SK-N-SH treated with all-trans-retinoic acid at 6 μM for 48 hours (cell line): Measurements from ENCODE around the gene OR2C3.

ENCODE experiments used
- ATAC-seq: fragments of 200-7000 bp; cut with Tn5 transposase; 3 replicates; pipeline ENCODE4 v1.9.1; 2020; ENCODE audit warnings: mild to moderate bottlenecking, moderate library complexity
- ARNTL ChIP-seq: fragments of 450-650 bp; formaldehyde crosslinking; IDR thresholded peaks from 2 replicates; pipeline ENCODE4 v1.5.0; 2020; ENCODE audit warnings: low read depth, mild to moderate bottlenecking, moderate library complexity, borderline replicate concordance
- BACH2 ChIP-seq: fragments of 250-450 bp; sonication (Bioruptor Pico); IDR thresholded peaks from 2 replicates; pipeline ENCODE4 v1.9.0; 2021; ENCODE audit warnings: mild to moderate bottlenecking, borderline replicate concordance
- CSDC2 ChIP-seq: fragments of 250-450 bp; sonication (Bioruptor Pico); IDR thresholded peaks from 2 replicates; pipeline ENCODE4 v1.5.0; 2020; ENCODE audit warnings: mild to moderate bottlenecking, moderate library complexity
- CSRNP3 ChIP-seq: fragments of 250-450 bp; sonication (Bioruptor Pico); IDR thresholded peaks from 2 replicates; pipeline ENCODE4 v1.5.1; 2021; ENCODE audit warnings: mild to moderate bottlenecking, moderate library complexity
- ESRRG ChIP-seq: fragments of 250-450 bp; sonication (Bioruptor Pico); IDR thresholded peaks from 2 replicates; pipeline ENCODE4 v1.6.1; 2021; ENCODE audit warnings: mild to moderate bottlenecking
- GLIS3 ChIP-seq: fragments of 250-450 bp; sonication (Bioruptor Pico); IDR thresholded peaks from 2 replicates; pipeline ENCODE4 v1.5.0; 2020; ENCODE audit warnings: mild to moderate bottlenecking, moderate library complexity
- ISL1 ChIP-seq: fragments of 250-450 bp; sonication (Bioruptor Pico); IDR thresholded peaks from 2 replicates; pipeline ENCODE4 v2.1.2; 2022; ENCODE audit warnings: mild to moderate bottlenecking, moderate library complexity
- OSR1 ChIP-seq: fragments of 250-450 bp; sonication (Bioruptor Pico); IDR thresholded peaks from 2 replicates; pipeline ENCODE4 v1.8.0; 2022; ENCODE audit warnings: moderate library complexity, mild to moderate bottlenecking, inconsistent platforms
- PATZ1 ChIP-seq: fragments of 250-450 bp; sonication (Bioruptor Pico); IDR thresholded peaks from 2 replicates; pipeline ENCODE4 v1.8.0; 2020; ENCODE audit warnings: mild to moderate bottlenecking, moderate library complexity, borderline replicate concordance
- POU6F1 ChIP-seq: fragments of 250-450 bp; sonication (Bioruptor Pico); IDR thresholded peaks from 2 replicates; pipeline ENCODE4 v1.8.0; 2021; ENCODE audit warnings: low read depth, mild to moderate bottlenecking, moderate library complexity, borderline replicate concordance
- PPARA ChIP-seq: fragments of 250-450 bp; sonication (Bioruptor Pico); IDR thresholded peaks from 2 replicates; pipeline ENCODE4 v1.5.0; 2020; ENCODE audit warnings: mild to moderate bottlenecking, borderline replicate concordance
- RARB ChIP-seq: fragments of 250-450 bp; sonication (Bioruptor Pico); IDR thresholded peaks from 2 replicates; pipeline ENCODE4 v1.8.0; 2021; ENCODE audit warnings: mild to moderate bottlenecking, moderate library complexity
- SNAI2 ChIP-seq: fragments of 250-450 bp; sonication (Bioruptor Pico); IDR thresholded peaks from 2 replicates; pipeline ENCODE4 v1.5.0; 2020; ENCODE audit warnings: mild to moderate bottlenecking, moderate library complexity
- TCF4 ChIP-seq: fragments of 250-450 bp; sonication (Bioruptor Pico); IDR thresholded peaks from 2 replicates; pipeline ENCODE4 v1.8.0; 2021; ENCODE audit warnings: mild to moderate bottlenecking, moderate library complexity, borderline replicate concordance
- TOX ChIP-seq: fragments of 250-450 bp; sonication (Bioruptor Pico); IDR thresholded peaks from 2 replicates; pipeline ENCODE4 v1.8.0; 2021; ENCODE audit warnings: mild to moderate bottlenecking, moderate library complexity, borderline replicate concordance
- ZC3H10 ChIP-seq: fragments of 250-450 bp; sonication (Bioruptor Pico); IDR thresholded peaks from 2 replicates; pipeline ENCODE4 v1.5.1; 2021; ENCODE audit warnings: mild to moderate bottlenecking, moderate library complexity
- ZFP30 ChIP-seq: fragments of 450-650 bp; formaldehyde crosslinking; IDR thresholded peaks from 2 replicates; pipeline ENCODE4 v1.5.0; 2022; ENCODE audit warnings: mild to moderate bottlenecking, moderate library complexity
- ZNF70 ChIP-seq: fragments of 450-650 bp; formaldehyde crosslinking; IDR thresholded peaks from 2 replicates; pipeline ENCODE4 v1.5.0; 2020; ENCODE audit warnings: mild to moderate bottlenecking, moderate library complexity
- ZNF8 ChIP-seq: fragments of 450-650 bp; formaldehyde crosslinking; IDR thresholded peaks from 2 replicates; pipeline ENCODE4 v1.5.0; 2020; ENCODE audit warnings: mild to moderate bottlenecking, moderate library complexity
- TF ChIP-seq, protein P1 (sequence below): fragments of 250-450 bp; sonication (Bioruptor Pico); IDR thresholded peaks from 2 replicates; pipeline ENCODE4 v1.5.1; 2020; ENCODE audit warnings: low read depth, mild to moderate bottlenecking, moderate library complexity
- TF ChIP-seq, protein P2 (sequence below): fragments of 250-450 bp; sonication (Bioruptor Pico); IDR thresholded peaks from 2 replicates; pipeline ENCODE4 v1.5.0; 2020; ENCODE audit warnings: mild to moderate bottlenecking, moderate library complexity

The OR2C3 gene

DNA sequence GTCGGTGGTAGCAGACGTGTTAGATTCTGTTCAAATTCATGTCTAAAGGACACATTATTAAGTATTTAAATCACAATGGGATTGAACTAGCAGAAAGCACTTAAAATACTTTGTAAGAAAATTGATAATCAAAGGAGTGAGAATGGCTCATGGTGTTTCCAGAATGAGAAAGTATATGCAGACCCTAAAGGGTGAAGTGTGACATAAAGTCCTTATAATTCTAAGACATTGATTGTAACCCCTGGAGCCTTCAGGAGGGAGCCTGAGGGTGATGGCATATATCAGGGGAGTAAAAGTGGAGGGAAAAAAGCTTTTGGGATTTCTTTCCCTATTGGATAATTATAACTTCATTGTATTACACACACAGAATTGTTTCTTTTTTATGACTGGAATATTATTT is at the start of gene OR2C3:
Gene OR2C3 (minus strand): TSS at position 101 of the 400 bp plus-strand sequence. CDS start 3,929 bp downstream, outside the sequence.
- no peak for ATAC-seq
- TF ChIP-seq ESRRG (CRISPR knock-in tag) (no peak), SNAI2 (CRISPR knock-in tag) (no peak)

DNA sequence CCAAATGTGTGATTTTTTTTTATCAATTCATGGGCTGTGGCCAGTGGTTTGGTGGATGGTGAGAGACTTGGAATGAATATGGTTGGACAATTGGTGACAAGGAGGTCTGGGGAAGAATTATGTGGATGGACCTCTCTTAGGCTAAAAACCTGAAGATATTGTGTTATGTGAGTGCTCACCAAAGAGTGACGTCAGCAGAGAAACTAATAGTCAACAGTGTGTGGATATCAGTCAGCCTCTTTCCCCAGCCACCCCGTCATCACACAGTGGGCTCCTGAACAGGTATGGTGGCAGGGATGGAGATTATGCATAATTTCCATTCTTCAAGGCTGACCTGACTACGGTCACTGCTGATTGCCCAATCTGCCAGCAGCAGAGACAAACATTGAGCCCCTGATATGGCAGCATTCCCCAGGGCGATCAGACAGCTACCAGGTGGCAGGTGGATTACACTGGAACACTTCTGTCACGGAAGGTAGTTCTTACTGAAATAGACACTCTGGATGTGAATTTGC is 42.8 kb upstream of the OR2C3 start:
- TF ChIP-seq ARNTL (CRISPR knock-in tag) = no peak
- no peak for TF ChIP-seq TCF4 (CRISPR knock-in tag)
- TF ChIP-seq GLIS3 (CRISPR knock-in tag) = no peak
- TF ChIP-seq PPARA (CRISPR knock-in tag) = no peak
- TF ChIP-seq POU6F1 (CRISPR knock-in tag) = no peak
- TF ChIP-seq OSR1 (CRISPR knock-in tag) = no peak
- no peak for TF ChIP-seq CSDC2 (CRISPR knock-in tag)
- TF ChIP-seq, protein P1, sequence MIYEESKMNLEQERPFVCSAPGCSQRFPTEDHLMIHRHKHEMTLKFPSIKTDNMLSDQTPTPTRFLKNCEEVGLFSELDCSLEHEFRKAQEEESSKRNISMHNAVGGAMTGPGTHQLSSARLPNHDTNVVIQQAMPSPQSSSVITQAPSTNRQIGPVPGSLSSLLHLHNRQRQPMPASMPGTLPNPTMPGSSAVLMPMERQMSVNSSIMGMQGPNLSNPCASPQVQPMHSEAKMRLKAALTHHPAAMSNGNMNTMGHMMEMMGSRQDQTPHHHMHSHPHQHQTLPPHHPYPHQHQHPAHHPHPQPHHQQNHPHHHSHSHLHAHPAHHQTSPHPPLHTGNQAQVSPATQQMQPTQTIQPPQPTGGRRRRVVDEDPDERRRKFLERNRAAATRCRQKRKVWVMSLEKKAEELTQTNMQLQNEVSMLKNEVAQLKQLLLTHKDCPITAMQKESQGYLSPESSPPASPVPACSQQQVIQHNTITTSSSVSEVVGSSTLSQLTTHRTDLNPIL (CRISPR knock-in tag) = no peak
- no peak for TF ChIP-seq BACH2 (CRISPR knock-in tag)
- TF ChIP-seq ZNF8 (CRISPR knock-in tag) = no peak
- TF ChIP-seq, protein P2, sequence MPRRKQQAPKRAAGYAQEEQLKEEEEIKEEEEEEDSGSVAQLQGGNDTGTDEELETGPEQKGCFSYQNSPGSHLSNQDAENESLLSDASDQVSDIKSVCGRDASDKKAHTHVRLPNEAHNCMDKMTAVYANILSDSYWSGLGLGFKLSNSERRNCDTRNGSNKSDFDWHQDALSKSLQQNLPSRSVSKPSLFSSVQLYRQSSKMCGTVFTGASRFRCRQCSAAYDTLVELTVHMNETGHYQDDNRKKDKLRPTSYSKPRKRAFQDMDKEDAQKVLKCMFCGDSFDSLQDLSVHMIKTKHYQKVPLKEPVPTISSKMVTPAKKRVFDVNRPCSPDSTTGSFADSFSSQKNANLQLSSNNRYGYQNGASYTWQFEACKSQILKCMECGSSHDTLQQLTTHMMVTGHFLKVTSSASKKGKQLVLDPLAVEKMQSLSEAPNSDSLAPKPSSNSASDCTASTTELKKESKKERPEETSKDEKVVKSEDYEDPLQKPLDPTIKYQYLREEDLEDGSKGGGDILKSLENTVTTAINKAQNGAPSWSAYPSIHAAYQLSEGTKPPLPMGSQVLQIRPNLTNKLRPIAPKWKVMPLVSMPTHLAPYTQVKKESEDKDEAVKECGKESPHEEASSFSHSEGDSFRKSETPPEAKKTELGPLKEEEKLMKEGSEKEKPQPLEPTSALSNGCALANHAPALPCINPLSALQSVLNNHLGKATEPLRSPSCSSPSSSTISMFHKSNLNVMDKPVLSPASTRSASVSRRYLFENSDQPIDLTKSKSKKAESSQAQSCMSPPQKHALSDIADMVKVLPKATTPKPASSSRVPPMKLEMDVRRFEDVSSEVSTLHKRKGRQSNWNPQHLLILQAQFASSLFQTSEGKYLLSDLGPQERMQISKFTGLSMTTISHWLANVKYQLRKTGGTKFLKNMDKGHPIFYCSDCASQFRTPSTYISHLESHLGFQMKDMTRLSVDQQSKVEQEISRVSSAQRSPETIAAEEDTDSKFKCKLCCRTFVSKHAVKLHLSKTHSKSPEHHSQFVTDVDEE = no peak
- TF ChIP-seq ZC3H10 (CRISPR knock-in tag) = no peak
- TF ChIP-seq ISL1 (CRISPR knock-in tag) = no peak
- no peak for TF ChIP-seq ZNF70 (CRISPR knock-in tag)
- no peak for TF ChIP-seq RARB (CRISPR knock-in tag)
- TF ChIP-seq CSRNP3 (CRISPR knock-in tag) = no peak
- no peak for TF ChIP-seq SNAI2 (CRISPR knock-in tag)
- no peak for TF ChIP-seq TOX (CRISPR knock-in tag)
- no peak for TF ChIP-seq PATZ1 (CRISPR knock-in tag)
- no peak for ATAC-seq

GRCh38 chr1:247576514-247576913 is 40.3 kb upstream of the OR2C3 start:
- ATAC-seq = peak; percentile 46; the same call in 2 of the 3 replicates

More at GRCh38 chr1:247576514-247576913, 40.3 kb upstream of the OR2C3 start:
- TF ChIP-seq ESRRG (CRISPR knock-in tag) (no peak), PPARA (CRISPR knock-in tag) (no peak), ZFP30 (no peak), SNAI2 (CRISPR knock-in tag) (no peak), ISL1 (CRISPR knock-in tag) (no peak), CSDC2 (CRISPR knock-in tag) (no peak), ARNTL (CRISPR knock-in tag) (no peak), TOX (CRISPR knock-in tag) (no peak), PATZ1 (CRISPR knock-in tag) (no peak)
